K562 (cell line): ENCODE results near the gene HOXD4. TPM values are rescaled to one million over a fixed set of nuclear protein-coding genes. Genes with fewer than 3 reads are reported as not detected.

Experiments
- ATAC-seq: fragments of 200-7000 bp; cut with Tn5 transposase; 3 replicates; pipeline ENCODE4 v1.9.1; 2020; ENCODE audit warnings: moderate library complexity
- BruUV-seq: library from RNA; stranded (reverse); fragments of 400-500 nt; replicated peaks from 2 replicates; lab custom pipeline; 2021; lab: Mats Ljungman, UMichigan
- CTCF ChIA-PET: fragments of 300-600 bp; formaldehyde crosslinking; extraction: SDS; loops from one replicate; lab custom pipeline; 2021; ENCODE audit warnings: low intra/inter-chr PET ratio; lab: Yijun Ruan, JAX
- POLR2A ChIA-PET: fragments of 300-600, 350-650 bp; sonication (Branson Sonifier 250); formaldehyde crosslinking; extraction: SDS; loops from one replicate; lab custom pipeline; 2021; ENCODE audit warnings: antibody characterized with exemption, inconsistent platforms; lab: Yijun Ruan, JAX
- DNase-seq, 4 experiments: peaks; one replicate each; pipeline versions ENCODE4 v3.0.0 to v3.0.0-alpha.2; 2011 to 2018; ENCODE audit warnings: low spot score in 3 of 4, mixed read lengths in 3 of 4; ENCODE audit errors: extremely low read depth in 1 of 4
- FAIRE-seq: peaks from 2 replicates; lab custom pipeline; 2011; peaks lifted over from hg19 to GRCh38; lab: Jason Lieb, UNC
- H2AFZ ChIP-seq: 2 replicates; pipeline ENCODE4 v1.6.0; 2011; ENCODE audit warnings: low read depth, low read length, control low read depth, inconsistent platforms
- H3K27ac ChIP-seq: fragments of 200-600 bp; 3 replicates; pipeline ENCODE4 v1.8.0; 2011; ENCODE audit warnings: low read depth, mild to moderate bottlenecking, control low read depth, inconsistent platforms, low read length, moderate library complexity, mixed read lengths; ENCODE audit errors: extremely low read depth
- H3K27me3 ChIP-seq, 2 experiments: fragments of 300-600 bp in 1 of 2; 2 replicates in 1 of 2; 3 replicates in 1 of 2; pipeline versions ENCODE4 v1.6.0 to v1.8.0; 2011; ENCODE audit warnings: inconsistent platforms in 2 of 2, low read length in 2 of 2, mild to moderate bottlenecking in 1 of 2, mixed read lengths in 1 of 2, moderate library complexity in 1 of 2; ENCODE audit not compliant: control insufficient read depth in 2 of 2, insufficient read depth in 2 of 2
- H3K36me3 ChIP-seq: fragments of 300-600 bp; 3 replicates; pipeline ENCODE4 v1.8.0; 2011; ENCODE audit warnings: mild to moderate bottlenecking, low read length, inconsistent platforms; ENCODE audit not compliant: control insufficient read depth, insufficient read depth
- H3K4me1 ChIP-seq, 2 experiments: fragments of 200-600 bp in 1 of 2; replicated peaks in 1 of 2; 2 replicates in 1 of 2; 3 replicates in 1 of 2; pipeline versions ENCODE4 v1.5.1 to v1.8.0; 2011; ENCODE audit warnings: inconsistent platforms in 2 of 2, low read length in 2 of 2, mild to moderate bottlenecking in 1 of 2, mixed read lengths in 1 of 2, moderate library complexity in 1 of 2; ENCODE audit not compliant: control insufficient read depth in 2 of 2, insufficient read depth in 2 of 2
- H3K4me2 ChIP-seq: 2 replicates; pipeline ENCODE4 v1.6.1; 2011; ENCODE audit warnings: low read length, control low read depth, inconsistent platforms, mixed read lengths; ENCODE audit not compliant: insufficient read depth
- H3K4me3 ChIP-seq: fragments of 200-600 bp; sonication (generic), shearing (Covaris generic); 2 replicates; pipeline ENCODE4 v1.5.1; 2016; ENCODE audit warnings: control low read depth, inconsistent platforms
- H3K79me2 ChIP-seq: fragments of 200-600 bp; 3 replicates; pipeline ENCODE4 v1.8.0; 2011; ENCODE audit warnings: low read length, inconsistent platforms; ENCODE audit not compliant: control insufficient read depth, insufficient read depth
- H3K9ac ChIP-seq, 2 experiments: 2 replicates each; pipeline versions ENCODE4 v1.6.0 to v1.6.1; 2011; ENCODE audit warnings: low read depth in 2 of 2, low read length in 2 of 2, control low read depth in 1 of 2, inconsistent platforms in 1 of 2, mild to moderate bottlenecking in 1 of 2, mixed read lengths in 1 of 2; ENCODE audit not compliant: insufficient read depth in 1 of 2
- H3K9me1 ChIP-seq: one replicate; pipeline ENCODE4 v1.6.0; 2011; ENCODE audit warnings: inconsistent platforms, mild to moderate bottlenecking, low read length, moderate library complexity; ENCODE audit not compliant: control insufficient read depth, insufficient read depth
- H3K9me3 ChIP-seq: replicated peaks from 2 replicates; pipeline ENCODE4 v1.5.1; 2011; ENCODE audit warnings: low read depth, low read length, inconsistent platforms; ENCODE audit not compliant: control insufficient read depth, insufficient read depth
- H4K20me1 ChIP-seq: replicated peaks from 2 replicates; pipeline ENCODE4 v1.6.1; 2011; ENCODE audit warnings: low read length, inconsistent platforms, mixed read lengths; ENCODE audit not compliant: control insufficient read depth, insufficient read depth
- ATF6 ChIP-seq: sonication (generic); formaldehyde crosslinking; IDR thresholded peaks from 2 replicates; pipeline ENCODE4 v1.4.0; 2020; ENCODE audit warnings: mild to moderate bottlenecking, missing genetic modification reagents
- CREB3 ChIP-seq: fragments of 450-650 bp; conservative IDR thresholded peaks from 2 replicates; pipeline ENCODE4 v1.6.1; 2016; ENCODE audit warnings: missing genetic modification characterization, low read depth, mild to moderate bottlenecking, missing compliant biosample characterization, moderate library complexity
- CTCF ChIP-seq, 3 experiments: IDR thresholded peaks in 2 of 3; conservative IDR thresholded peaks in 1 of 3; 2 replicates each; pipeline ENCODE4 v1.5.1; 2011 to 2012; ENCODE audit warnings: low read length in 3 of 3, mild to moderate bottlenecking in 3 of 3, control low read depth in 2 of 3, improper control_type of control experiment in 1 of 3, inconsistent platforms in 1 of 3, low read depth in 1 of 3, mixed read lengths in 1 of 3, moderate library complexity in 1 of 3; ENCODE audit not compliant: insufficient read depth in 2 of 3
- E2F6 ChIP-seq, 2 experiments: IDR thresholded peaks; 2 replicates each; pipeline ENCODE4 v1.6.1; 2011; ENCODE audit warnings: borderline replicate concordance in 1 of 2, control low read depth in 1 of 2, low read depth in 1 of 2, low read length in 1 of 2, mild to moderate bottlenecking in 1 of 2, mixed read lengths in 1 of 2, moderate library complexity in 1 of 2; ENCODE audit not compliant: insufficient read depth in 1 of 2, insufficient read length in 1 of 2, poor library complexity in 1 of 2, severe bottlenecking in 1 of 2; ENCODE audit errors: extremely low read depth in 1 of 2
- FOXK1 ChIP-seq: sonication (generic); formaldehyde crosslinking; IDR thresholded peaks from 2 replicates; pipeline ENCODE4 v1.8.0; 2022; ENCODE audit warnings: missing genetic modification reagents, mild to moderate bottlenecking, borderline replicate concordance
- RAD51 ChIP-seq: fragments of 450-650 bp; IDR thresholded peaks from 2 replicates; pipeline ENCODE4 v1.7.1; 2016; ENCODE audit warnings: low read depth, mild to moderate bottlenecking, borderline replicate concordance
- ZMIZ1 ChIP-seq, 2 experiments: fragments of 150-350 bp in 1 of 2; IDR thresholded peaks; 2 replicates each; pipeline ENCODE4 v1.6.1; 2012 to 2016; ENCODE audit warnings: low read depth in 2 of 2, low read length in 2 of 2, mild to moderate bottlenecking in 1 of 2, moderate library complexity in 1 of 2
- WGBS: fragments of 100-300 bp; shearing (Covaris generic); methylation state at CpG from one replicate; pipeline ENCODE4 v1.1.6; 2016; ENCODE audit warnings: low coverage, mixed read lengths; ENCODE audit not compliant: insufficient coverage; ENCODE audit errors: missing lambda C conversion rate; 5-methylcytosine and 5-hydroxymethylcytosine counted together
- in situ Hi-C: fragments of 300-500 bp; cut with MboI; formaldehyde crosslinking; loops from 4 replicates; pipeline ENCODE4 v1.15.0; 2018; ENCODE audit warnings: inconsistent platforms, mixed read lengths
- intact Hi-C: fragments of 100-400 bp; cut with micrococcal nuclease; formaldehyde crosslinking; loops from 2 replicates; pipeline ENCODE4 v1.14.2; 2022
- polyA plus RNA-seq, 8 experiments: library from polyadenylated mRNA; depleted of rRNA in 4 of 8; stranded (reverse) in 5 of 8; unstranded in 3 of 8; fragments of >200 nt; fragmentation: Nextera tagmentation in 2 of 8; fragmentation: Illumina TruSeq in 1 of 8; extraction: Ambion mirVana in 2 of 8; extraction: Trizol in 1 of 8; gene quantifications; 2 replicates each; pipeline versions ENCODE4 v1.2.1 to v1.2.3, GENCODE V29; 2011 to 2014; ENCODE audit warnings: inconsistent platforms in 1 of 8, missing spikeins in 1 of 8
- total RNA-seq, 7 experiments: library from RNA; depleted of rRNA in 6 of 7; stranded (reverse); fragments of >200 nt in 6 of 7; fragmentation: Illumina TruSeq in 2 of 7; extraction: Trizol in 2 of 7; gene quantifications; 2 replicates each; pipeline versions ENCODE4 v1.2.1 to v1.2.3, GENCODE V29; 2011 to 2021; ENCODE audit warnings: low replicate concordance in 1 of 7

HOXD4 gene
- total and polyA plus RNA-seq, 9 of the 15 experiments (the other 6 are each of a cell fraction or from before 2014, with no cell fraction given), result not detected

GRCh38 chr2:176115883-176116813, 35.2 kb upstream of the HOXD4 start, which contains the start of gene HOXD10:
HOXD10 (plus strand) TSS chr2:176116778; CDS start chr2:176116834, 56 bp downstream.
- no peaks in the 10 kb centered on the region for H3K9me1 ChIP-seq
- 12% methylated on average over 63 of the region's 66 CpGs for WGBS
- ChIA-PET POLR2A (interaction anchor here (0.6 kb wide), 2 partner anchors 1076 to 1302 kb away, joined by 3 read pairs; no protein-coding TSS in a partner anchor), CTCF (interaction anchor here (0.6 kb wide), 1 partner anchor 825 kb away, joined by 3 read pairs; no protein-coding TSS in a partner anchor)
- peaks cover 76 to 80% of the 10 kb centered on the region in 2 experiments for H3K27me3 ChIP-seq
- no peaks in the 10 kb centered on the region for H3K79me2 ChIP-seq
- no TSS peak for BruUV-seq
- H3K4me1 ChIP-seq, result peaks cover 0 to 19% of the 10 kb centered on the region in 2 experiments; a peak in 1 of 5 replicates
- H3K27ac ChIP-seq, result no peak within 1 kb of the TSS
- H3K36me3 ChIP-seq, result no peaks in the 10 kb centered on the region
- H2AFZ ChIP-seq, result no peak within 1 kb of the TSS
- no peaks in the 10 kb centered on the region for H3K9me3 ChIP-seq
- ATAC-seq (peak; percentile 78), FAIRE-seq (no peak), DNase-seq (peak in 2 of 4 experiments; percentile 37 to 38)
- in situ Hi-C loops (no loop called here), intact Hi-C loops (no loop called here)
- H4K20me1 ChIP-seq, result no peaks in the 10 kb centered on the region; the same call in 1 of the 2 replicates
- no peak within 1 kb of the TSS for H3K4me3 ChIP-seq
- no peak within 1 kb of the TSS for H3K9ac ChIP-seq
- no peak within 1 kb of the TSS for H3K4me2 ChIP-seq
- TF ChIP-seq ZMIZ1 (IDR thresholded peaks at IDR 0.05; ENCODE audit: low read depth in 2 of 2, low read length in 2 of 2), result no peak
- TF ChIP-seq E2F6 (IDR thresholded peaks at IDR 0.05; ENCODE audit: borderline replicate concordance in 1 of 2, extremely low read depth in 1 of 2, insufficient read depth in 1 of 2, insufficient read length in 1 of 2, low read depth in 1 of 2, low read length in 1 of 2, poor library complexity in 1 of 2, severe bottlenecking in 1 of 2), result peak in 1 of 2 experiments; percentile 25
- peak in 2 of 3 experiments; percentile 25 to 31; a peak in 2 of 6 replicates for TF ChIP-seq CTCF (IDR thresholded peaks at IDR 0.05 in 2 of 3, conservative IDR thresholded peaks at IDR 0.05 in 1 of 3; ENCODE audit: insufficient read depth in 2 of 3, low read depth in 1 of 3, low read length in 3 of 3)
- no peak for TF ChIP-seq CREB3 (tag)
- no peak for TF ChIP-seq FOXK1 (CRISPR knock-in tag)
- peak; percentile 72 for TF ChIP-seq RAD51
- TF ChIP-seq ATF6 (CRISPR knock-in tag), result no peak
